Middle frontal gyrus (tissue), 1 donor: Measurements from ENCODE around the gene ZKSCAN5.
A peak's percentile ranks its signal among the peaks of the same experiment; 100 is the strongest.
"Not testable (repeated sequence)": the region's sequence is repeated elsewhere in the genome, so short reads cannot be mapped to it uniquely, and the experiment has no call there.

Experiments
- DNase-seq: peaks from one replicate; pipeline ENCODE4 v3.0.0-alpha.2; 2015; ENCODE audit warnings: low spot score; ENCODE audit errors: extremely low spot score

Gene ZKSCAN5

DNA sequence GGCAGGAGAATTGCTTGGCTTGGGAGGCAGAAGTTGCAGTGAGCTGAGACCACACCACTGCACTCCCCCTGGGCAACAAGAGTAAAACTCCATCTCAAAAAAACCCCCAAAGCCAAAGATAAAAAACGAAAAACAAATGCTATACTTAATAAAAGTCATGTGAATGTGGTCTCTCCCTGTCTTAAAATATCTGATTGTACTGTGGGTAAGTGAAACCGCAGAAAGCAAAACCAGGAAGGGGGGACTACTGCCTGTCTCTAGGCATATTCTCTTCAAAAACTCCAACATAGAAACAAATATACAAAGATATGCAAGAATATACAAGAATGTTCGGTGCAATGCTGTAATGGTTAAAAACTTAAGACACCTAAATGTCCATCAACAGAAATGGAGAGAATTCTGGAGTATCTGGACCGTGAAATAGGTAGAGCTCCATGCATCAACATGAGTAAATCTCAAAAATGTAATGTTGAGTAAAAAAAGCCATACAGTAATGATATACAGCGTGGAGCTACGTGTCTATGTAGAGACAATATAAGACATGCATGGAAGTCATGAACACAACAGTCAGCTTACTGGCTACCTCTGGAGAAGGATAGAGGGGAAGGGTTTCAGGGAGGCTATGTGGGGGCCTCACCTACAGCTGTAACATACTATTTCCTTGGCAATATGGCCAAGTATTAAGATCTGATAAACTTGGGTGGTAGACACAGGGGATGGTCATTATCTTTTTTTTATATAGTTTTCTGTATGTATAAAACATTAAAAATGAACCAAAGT lies 6.5 kb upstream of the ZKSCAN5 start:
- no peak for DNase-seq

- DNase-seq: no peak
Measured at GRCh38 chr7:99498546-99498944, 5.9 kb upstream of the ZKSCAN5 start.

DNA sequence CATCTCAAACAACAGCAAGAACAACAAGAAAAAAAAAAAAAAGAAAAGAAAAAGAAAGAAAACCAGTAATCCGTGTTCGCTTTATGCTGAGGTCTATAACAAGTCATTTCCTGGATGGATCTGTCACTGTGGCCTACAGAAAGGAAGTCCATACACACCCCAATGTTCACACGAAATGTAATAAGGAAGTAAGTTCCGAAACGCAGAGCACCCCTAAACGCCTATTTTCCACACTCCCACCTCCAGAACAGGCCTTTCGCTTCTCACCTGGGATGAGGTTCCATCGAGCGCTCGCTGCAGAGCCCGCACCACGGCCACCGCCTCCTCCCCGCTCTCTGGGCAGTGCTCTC lies 5.1 kb upstream of the ZKSCAN5 start:
- DNase-seq: no peak

DNA sequence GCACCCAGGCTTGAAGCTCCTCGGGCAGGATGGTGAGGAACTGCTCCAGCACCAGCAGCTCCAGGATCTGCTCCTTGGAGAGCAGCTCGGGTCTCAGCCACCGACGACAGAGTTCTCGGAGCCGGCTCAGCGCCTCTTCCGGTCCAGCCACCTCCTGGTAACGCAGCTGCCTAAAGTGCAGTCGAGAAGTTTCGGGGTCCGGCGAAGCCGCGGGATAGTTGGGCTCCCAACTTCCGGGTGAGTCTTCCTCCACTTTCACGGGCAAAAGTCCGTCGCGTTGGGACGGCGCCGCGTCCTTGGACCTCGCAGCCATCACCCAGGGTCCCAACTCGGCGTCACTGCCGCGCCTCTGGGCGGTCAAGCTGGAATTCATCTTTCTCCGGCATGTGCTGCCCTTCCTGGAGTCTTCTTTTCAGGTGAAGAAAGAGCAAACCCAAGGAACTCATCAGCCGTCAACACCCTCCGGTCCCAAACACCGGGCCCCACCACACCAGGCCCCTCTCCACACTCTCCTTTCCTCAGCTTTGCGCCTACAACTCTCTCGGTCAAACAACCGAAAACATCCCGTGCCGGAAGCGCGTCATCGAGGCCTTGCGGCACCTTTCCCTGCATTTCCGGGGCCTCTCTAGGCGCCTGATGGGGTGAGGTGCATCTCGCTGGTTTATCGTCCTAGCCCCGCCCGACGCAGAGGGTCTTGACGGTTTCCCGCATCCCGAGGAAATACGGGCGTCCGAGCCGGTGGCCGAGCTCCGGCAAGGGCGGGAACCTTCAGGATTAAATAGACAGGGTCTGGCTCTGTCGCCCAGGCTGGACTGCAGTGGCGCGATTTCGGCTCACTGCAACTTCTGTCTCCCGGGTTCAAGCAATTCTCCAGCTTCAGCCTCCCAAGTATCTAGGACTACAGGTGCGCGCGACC lies 4.5 kb upstream of the ZKSCAN5 start, which contains the start of gene ZNF394:
TSS of gene ZNF394 (minus strand) at position 561 of the 916 bp plus-strand sequence. CDS start at position 373, 188 bp downstream.
- DNase-seq: peak; percentile 88

DNA sequence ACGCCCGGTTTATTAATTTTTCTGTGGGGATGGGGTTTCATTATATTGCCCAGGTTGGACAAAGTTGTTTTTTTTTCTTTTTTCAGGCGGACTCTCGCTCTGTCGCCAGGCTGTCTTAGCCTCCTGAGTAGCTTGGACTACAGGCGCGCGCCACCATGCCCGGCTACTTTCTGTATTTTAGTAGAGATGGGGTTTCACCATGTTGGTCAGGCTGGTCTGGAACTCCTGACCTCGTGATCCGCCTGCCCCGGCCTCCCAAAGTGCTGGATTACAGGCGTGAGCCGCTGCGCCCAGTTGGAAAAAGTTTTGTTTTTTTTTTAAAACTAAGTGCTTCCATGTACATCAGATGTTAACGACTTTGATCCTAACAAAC lies 3.8 kb upstream of the ZKSCAN5 start:
- no peak for DNase-seq

DNA sequence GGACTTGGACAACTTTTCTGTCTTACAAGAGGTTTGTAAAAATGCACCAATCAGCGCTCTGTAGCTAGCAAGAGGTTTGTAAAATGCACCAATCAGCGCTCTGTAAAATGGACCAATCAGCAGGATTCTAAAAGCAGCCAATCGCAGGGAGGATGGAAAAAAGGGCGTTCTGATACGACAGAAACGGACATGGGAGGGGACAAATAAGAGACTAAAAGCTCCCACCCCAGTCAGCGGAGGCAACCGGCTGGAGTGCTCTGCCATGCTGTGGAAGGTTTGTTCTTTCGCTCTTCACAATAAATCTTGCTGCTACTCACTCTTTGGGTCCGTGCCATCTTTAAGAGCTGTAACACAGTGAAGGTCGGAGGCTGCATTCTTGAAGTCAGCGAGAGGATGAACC lies 3.2 kb upstream of the ZKSCAN5 start:
- DNase-seq: not testable (repeated sequence)

- DNase-seq: no peak
Measured at GRCh38 chr7:99504281-99504602, 220 bp upstream of the ZKSCAN5 start.

GRCh38 chr7:99505324-99505662 lies 831 bp downstream of the ZKSCAN5 start:
- DNase-seq: no peak

DNA sequence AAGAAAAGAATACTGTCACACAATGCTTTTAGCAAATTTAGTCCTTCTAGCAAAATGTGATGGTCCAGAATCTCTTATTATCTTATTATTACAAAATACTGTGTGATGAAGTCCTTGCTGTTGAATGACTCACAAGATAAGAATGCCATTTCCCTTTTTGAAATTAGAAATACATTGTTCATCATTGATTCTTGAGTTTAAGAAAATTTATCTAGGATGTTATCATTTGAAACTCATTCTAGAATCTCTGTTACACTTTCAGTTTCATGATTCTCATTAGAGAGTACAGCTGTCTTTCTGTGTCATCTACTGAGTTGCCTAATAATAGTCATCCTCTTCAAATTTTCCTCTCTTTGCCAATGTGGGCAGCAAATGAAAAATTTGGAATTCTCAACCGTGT lies 9.6 kb downstream of the ZKSCAN5 start:
- DNase-seq: no peak

DNA sequence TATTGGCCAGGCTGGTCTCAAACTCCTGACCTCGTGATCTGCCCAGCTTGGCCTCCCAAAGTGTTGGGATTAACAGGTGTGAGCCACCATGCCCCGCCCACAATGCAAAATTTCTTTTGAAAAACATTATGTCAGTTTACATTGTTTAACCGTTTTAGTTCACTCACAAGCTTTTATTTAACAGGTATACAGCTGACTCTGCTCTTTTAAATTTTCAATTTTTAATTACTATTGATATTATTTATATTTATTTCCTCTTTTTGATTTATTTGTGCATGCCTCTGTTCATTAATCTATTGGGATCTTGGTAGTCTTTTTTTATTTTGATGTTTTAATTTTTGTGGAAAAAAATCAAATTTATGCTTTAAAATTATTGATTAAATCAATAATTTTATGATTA lies 16.9 kb downstream of the ZKSCAN5 start:
- no peak for DNase-seq

GRCh38 chr7:99525713-99526440 lies 21.4 kb downstream of the ZKSCAN5 start:
- no peak for DNase-seq

GRCh38 chr7:99531354-99531765 lies 26.9 kb downstream of the ZKSCAN5 start:
- DNase-seq: no peak

DNA sequence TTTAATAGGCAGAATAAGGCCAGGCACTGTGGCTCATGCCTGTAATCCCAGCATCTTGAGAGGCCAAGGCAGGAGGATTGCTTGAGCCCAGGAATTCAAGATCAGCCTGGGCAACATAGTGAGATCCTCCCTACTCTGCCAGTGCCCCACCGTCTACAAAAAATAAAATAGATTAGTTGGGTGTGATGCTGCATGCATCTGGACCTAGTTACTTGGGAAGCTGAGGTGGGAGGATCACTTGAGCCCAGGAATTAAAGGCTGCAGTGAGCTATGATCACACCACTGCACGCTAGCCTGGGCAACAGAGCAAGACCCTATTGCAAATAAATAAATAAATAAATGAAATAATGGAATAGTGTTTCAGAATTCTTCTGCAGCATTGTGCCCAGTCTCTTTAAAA lies 31.2 kb downstream of the ZKSCAN5 start:
- DNase-seq: no peak

DNA sequence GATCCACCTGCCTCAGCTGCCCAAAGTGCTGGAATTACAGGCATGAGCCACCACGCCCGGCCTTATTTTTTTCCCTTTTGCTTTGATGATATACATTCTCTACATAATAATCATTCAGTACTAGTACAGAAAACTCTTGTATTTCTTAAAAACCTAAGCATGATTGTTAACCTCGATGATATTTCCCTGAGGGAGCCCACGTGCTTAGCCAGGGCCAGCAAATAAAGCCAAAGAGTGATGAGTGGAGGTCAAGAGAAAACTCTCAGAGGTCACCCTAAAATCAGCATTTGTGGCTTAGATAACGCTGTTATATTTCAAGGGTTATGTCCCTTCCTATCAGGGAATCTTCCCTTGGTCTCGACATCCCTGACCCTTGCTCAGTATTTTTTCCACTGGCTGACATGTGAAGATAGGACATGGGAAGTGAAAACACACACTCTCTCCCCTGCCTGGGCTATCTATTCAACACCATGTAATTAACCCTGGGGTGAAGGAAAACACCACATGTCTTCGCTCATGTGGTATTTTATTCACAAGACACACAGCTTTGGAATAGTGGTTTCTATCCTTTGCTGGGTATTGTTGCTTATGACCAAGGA lies 34.9 kb downstream of the ZKSCAN5 start:
- DNase-seq: no peak

- no peak for DNase-seq
Measured at GRCh38 chr7:99540542-99540941, 36.1 kb downstream of the ZKSCAN5 start.

DNA sequence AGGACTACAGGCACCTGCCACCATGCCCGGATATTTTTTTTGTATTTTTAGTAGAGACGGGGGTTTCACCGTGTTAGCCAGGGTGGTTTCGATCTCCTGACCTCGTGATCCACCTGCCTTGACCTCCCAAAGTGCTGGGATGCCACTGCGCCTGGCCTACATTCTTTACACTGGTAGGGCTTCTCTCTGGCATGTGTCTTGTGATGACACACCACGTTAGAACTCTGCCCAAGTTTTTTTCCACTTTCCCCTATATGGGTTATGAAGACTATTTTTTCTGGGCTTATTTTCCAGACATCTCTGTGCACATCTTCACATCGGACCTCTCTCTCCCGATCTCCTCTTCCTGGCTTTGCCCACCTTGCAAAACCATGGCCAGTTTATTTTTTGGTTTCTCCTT lies 36.8 kb downstream of the ZKSCAN5 start:
- no peak for DNase-seq

- DNase-seq: no peak
Measured at GRCh38 chr7:99543081-99543671, 38.7 kb downstream of the ZKSCAN5 start.

GRCh38 chr7:99543916-99544315 lies 39.5 kb downstream of the ZKSCAN5 start:
- no peak for DNase-seq

- not testable (repeated sequence) for DNase-seq
Measured at GRCh38 chr7:99545308-99545707, 40.8 kb downstream of the ZKSCAN5 start.

DNA sequence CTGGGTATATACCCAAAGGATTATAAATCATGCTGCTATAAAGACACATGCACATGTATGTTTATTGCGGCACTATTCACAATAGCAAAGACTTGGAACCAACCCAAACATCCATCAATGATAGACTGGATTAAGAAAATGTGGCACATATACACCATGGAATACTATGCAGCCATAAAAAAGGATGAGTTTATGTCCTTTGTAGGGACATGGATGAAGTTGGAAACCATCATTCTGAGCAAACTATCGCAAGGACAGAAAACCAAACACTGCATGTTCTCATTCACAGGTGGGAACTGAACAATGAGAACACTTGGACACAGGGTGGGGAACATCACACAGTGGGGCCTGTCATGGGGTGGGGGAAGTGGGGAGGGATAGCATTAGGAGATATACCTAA lies 45.1 kb downstream of the ZKSCAN5 start:
- DNase-seq: not testable (repeated sequence)

GRCh38 chr7:99551334-99551733 lies 46.9 kb downstream of the ZKSCAN5 start:
- no peak for DNase-seq
